ENCODE data around the gene SERPINC1. TPM values are rescaled to one million over a fixed set of nuclear protein-coding genes. Genes with fewer than 3 reads are reported as not detected.
A peak's percentile ranks its signal among the peaks of the same experiment; 100 is the strongest.

Gene SERPINC1
- total and polyA plus RNA-seq, 10 of the 15 experiments (the other 5 are each of a cell fraction or from before 2014, with no cell fraction given) = 0.11 to 0.44 TPM; not detected in 8

DNA sequence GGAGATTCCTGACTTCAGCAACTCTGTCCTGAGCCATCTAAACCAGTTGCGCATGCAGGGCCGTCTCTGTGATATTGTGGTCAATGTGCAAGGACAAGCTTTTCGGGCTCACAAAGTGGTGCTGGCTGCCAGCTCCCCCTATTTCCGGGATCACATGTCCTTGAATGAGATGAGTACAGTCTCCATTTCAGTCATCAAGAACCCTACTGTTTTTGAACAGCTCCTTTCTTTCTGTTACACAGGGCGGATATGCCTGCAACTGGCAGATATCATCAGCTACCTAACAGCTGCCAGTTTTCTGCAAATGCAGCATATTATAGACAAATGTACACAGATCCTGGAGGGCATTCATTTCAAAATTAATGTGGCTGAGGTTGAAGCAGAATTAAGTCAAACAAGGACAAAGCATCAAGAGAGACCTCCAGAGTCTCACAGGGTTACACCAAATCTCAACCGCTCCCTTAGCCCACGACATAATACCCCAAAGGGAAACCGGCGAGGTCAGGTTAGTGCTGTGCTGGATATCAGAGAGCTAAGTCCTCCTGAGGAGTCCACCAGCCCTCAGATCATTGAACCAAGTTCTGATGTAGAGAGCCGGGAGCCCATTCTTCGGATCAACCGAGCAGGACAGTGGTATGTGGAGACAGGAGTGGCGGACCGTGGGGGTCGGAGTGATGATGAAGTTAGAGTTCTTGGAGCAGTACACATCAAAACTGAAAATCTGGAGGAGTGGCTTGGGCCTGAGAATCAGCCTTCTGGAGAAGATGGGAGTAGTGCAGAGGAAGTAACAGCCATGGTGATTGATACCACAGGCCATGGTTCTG, 46.7 kb downstream of the SERPINC1 start (continued):
- TF ChIP-seq, protein P1, sequence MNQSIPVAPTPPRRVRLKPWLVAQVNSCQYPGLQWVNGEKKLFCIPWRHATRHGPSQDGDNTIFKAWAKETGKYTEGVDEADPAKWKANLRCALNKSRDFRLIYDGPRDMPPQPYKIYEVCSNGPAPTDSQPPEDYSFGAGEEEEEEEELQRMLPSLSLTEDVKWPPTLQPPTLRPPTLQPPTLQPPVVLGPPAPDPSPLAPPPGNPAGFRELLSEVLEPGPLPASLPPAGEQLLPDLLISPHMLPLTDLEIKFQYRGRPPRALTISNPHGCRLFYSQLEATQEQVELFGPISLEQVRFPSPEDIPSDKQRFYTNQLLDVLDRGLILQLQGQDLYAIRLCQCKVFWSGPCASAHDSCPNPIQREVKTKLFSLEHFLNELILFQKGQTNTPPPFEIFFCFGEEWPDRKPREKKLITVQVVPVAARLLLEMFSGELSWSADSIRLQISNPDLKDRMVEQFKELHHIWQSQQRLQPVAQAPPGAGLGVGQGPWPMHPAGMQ (IDR thresholded peaks at IDR 0.05; ENCODE audit: borderline replicate concordance) = no peak
- no peak for TF ChIP-seq EZH2 (IDR thresholded peaks at IDR 0.05; ENCODE audit: borderline replicate concordance, control insufficient read depth, low read depth, low read length)
- TF ChIP-seq CREM (IDR thresholded peaks at IDR 0.05; ENCODE audit: low read depth) = no peak; the same call in 1 of the 2 replicates
- no peak for TF ChIP-seq SMC3 (IDR thresholded peaks at IDR 0.05; ENCODE audit: borderline replicate concordance, low read length)
- peak; percentile 85 for TF ChIP-seq RUNX3 (IDR thresholded peaks at IDR 0.05; ENCODE audit: low read length)
- TF ChIP-seq SIX5 (IDR thresholded peaks at IDR 0.05; ENCODE audit: low read depth, low read length, severe bottlenecking) = no peak
- TF ChIP-seq, protein P2, sequence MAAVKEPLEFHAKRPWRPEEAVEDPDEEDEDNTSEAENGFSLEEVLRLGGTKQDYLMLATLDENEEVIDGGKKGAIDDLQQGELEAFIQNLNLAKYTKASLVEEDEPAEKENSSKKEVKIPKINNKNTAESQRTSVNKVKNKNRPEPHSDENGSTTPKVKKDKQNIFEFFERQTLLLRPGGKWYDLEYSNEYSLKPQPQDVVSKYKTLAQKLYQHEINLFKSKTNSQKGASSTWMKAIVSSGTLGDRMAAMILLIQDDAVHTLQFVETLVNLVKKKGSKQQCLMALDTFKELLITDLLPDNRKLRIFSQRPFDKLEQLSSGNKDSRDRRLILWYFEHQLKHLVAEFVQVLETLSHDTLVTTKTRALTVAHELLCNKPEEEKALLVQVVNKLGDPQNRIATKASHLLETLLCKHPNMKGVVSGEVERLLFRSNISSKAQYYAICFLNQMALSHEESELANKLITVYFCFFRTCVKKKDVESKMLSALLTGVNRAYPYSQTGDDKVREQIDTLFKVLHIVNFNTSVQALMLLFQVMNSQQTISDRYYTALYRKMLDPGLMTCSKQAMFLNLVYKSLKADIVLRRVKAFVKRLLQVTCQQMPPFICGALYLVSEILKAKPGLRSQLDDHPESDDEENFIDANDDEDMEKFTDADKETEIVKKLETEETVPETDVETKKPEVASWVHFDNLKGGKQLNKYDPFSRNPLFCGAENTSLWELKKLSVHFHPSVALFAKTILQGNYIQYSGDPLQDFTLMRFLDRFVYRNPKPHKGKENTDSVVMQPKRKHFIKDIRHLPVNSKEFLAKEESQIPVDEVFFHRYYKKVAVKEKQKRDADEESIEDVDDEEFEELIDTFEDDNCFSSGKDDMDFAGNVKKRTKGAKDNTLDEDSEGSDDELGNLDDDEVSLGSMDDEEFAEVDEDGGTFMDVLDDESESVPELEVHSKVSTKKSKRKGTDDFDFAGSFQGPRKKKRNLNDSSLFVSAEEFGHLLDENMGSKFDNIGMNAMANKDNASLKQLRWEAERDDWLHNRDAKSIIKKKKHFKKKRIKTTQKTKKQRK (IDR thresholded peaks at IDR 0.05; ENCODE audit: low read depth, low read length) = no peak

Measured in GM12878 (cell line).